Activated naive CD8-positive, alpha-beta T cell treated with anti-CD3 and anti-CD28 coated beads for 36 hours (primary cell): ENCODE measurements around the gene CITED2. TPM values are rescaled to one million over a fixed set of nuclear protein-coding genes. Genes with fewer than 3 reads are reported as not detected.
A peak's percentile ranks its signal among the peaks of the same experiment; 100 is the strongest.

Experiments used
- DNase-seq: peaks from one replicate; pipeline ENCODE4 v3.0.0; 2021
- H3K27ac Mint-ChIP-seq: one replicate; pipeline ENCODE4 v1.8.0; 2022; ENCODE audit warnings: mild to moderate bottlenecking, moderate library complexity, mixed read lengths
- H3K27me3 Mint-ChIP-seq: one replicate; pipeline ENCODE4 v1.8.0; 2022; ENCODE audit warnings: mild to moderate bottlenecking, mixed read lengths
- H3K36me3 Mint-ChIP-seq: one replicate; pipeline ENCODE4 v1.8.0; 2021; ENCODE audit warnings: mild to moderate bottlenecking, mixed read lengths
- H3K4me1 Mint-ChIP-seq: one replicate; pipeline ENCODE4 v1.8.0; 2021; ENCODE audit warnings: mixed read lengths
- H3K4me3 Mint-ChIP-seq: one replicate; pipeline ENCODE4 v1.8.0; 2022; ENCODE audit warnings: mild to moderate bottlenecking, moderate library complexity, mixed read lengths
- H3K9me3 Mint-ChIP-seq: one replicate; pipeline ENCODE4 v1.8.0; 2022; ENCODE audit warnings: mixed read lengths
- total RNA-seq, 2 experiments: library from RNA; stranded (reverse); gene quantifications; one replicate each; pipeline ENCODE4 v1.2.3, GENCODE V29; 2021

The CITED2 gene
- total RNA-seq, 2 experiments from 2014 or later: 28.4 to 28.5 TPM

DNA sequence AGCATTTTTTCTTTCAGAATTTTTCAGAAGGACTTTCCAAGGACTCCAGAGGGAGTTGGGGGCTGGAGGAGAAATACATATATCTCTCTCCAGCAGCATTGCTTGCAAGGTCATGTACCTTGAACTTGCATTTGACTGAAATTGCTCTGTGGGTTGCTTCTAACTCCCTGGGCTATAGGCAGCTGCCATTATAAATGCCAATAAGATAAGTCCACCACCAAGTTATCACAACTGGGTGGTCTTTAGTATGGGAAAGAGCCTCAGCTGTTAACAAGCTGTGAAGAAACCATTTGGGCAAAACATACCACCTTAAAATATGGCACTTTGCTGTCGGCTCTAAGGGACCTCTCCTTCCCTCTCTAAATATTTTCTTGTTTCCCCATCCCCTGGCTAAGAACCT, 20.9 kb upstream of the CITED2 start:
- DNase-seq: no peak
- peaks cover 3% of the 10 kb centered on the region for H3K27me3 Mint-ChIP-seq
- H3K4me1 Mint-ChIP-seq: no peaks in the 10 kb centered on the region
- no peaks in the 10 kb centered on the region for H3K36me3 Mint-ChIP-seq
- H3K9me3 Mint-ChIP-seq: no peaks in the 10 kb centered on the region
- no peak overlapping the region for H3K4me3 Mint-ChIP-seq
- H3K27ac Mint-ChIP-seq: no peak overlapping the region

DNA sequence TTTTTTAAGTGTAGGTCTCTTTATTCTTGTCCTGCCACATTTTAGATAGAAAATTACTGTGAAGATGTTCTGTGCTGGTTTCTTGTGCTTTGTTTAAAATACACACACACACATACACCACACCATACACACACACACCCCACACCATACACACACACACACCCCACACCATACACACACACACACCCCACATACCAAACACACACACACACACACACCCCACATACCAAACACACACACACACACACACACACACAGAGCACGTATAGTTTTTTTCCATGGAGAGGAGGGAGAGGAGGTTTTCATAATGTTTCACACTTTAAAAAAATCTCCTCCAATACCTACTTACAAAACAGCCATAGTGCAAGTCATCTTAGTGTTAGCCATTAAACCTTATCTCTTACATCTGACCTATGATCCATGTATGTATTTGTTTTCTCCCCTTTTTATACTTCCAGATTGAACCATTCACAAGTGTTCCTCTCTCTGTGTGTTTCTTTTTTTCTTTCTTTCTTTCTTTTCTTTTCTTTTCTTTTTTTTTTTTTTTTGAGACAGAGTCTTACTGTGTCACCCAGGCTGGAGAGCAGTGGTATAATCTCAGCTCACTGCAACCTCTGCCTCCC, 19.7 kb upstream of the CITED2 start:
- Mint-ChIP-seq H3K27ac (no peak overlapping the region), H3K4me1 (no peaks in the 10 kb centered on the region), H3K27me3 (no peaks in the 10 kb centered on the region), H3K36me3 (no peaks in the 10 kb centered on the region), H3K4me3 (no peak overlapping the region), H3K9me3 (no peaks in the 10 kb centered on the region)
- DNase-seq: no peak

DNA sequence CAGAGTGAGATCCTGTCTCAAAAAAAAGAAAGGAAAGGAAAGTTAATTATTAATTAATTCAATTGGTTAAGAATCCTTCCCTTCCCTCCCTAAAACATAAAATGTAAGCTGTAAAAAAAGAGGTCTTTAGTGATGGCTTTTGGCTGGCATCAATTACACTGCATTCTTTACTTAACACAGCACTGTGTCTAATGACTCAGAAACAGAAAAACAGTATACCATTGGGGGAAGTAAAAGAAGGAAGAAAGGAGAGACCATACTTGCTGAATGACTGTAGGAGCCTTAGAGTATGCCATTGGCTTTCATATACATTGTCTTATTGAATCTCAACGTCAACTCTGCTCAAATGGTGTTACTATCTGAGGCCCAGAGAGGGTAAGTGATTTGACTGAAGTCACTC, 18.3 kb upstream of the CITED2 start:
- H3K4me1 Mint-ChIP-seq: no peaks in the 10 kb centered on the region
- no peaks in the 10 kb centered on the region for H3K9me3 Mint-ChIP-seq

DNA sequence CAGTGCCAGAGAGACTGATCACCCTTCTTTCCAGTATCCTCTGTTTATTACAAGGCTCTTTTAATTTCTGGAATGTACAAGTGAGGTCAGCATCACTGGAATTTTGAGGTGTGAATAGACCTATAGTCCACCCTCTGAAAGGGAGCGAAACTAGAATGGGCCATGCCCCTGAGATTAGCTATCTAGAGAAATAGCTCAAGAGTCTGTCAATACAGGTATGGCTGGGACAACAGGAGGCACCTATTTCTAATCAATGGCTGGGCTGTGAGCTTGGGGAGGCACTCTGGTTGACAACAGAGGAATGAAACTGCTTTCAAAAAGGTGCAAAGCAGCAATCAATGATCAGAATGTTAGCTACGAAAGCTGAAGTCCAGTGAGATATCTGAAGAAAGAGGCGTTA, 17.3 kb upstream of the CITED2 start:
- no peak overlapping the region for H3K27ac Mint-ChIP-seq
- H3K4me1 Mint-ChIP-seq: no peaks in the 10 kb centered on the region
- DNase-seq: no peak
- H3K4me3 Mint-ChIP-seq: no peak overlapping the region
- no peaks in the 10 kb centered on the region for H3K27me3 Mint-ChIP-seq
- H3K36me3 Mint-ChIP-seq: no peaks in the 10 kb centered on the region
- H3K9me3 Mint-ChIP-seq: no peaks in the 10 kb centered on the region

More for the DNA sequence above, 18.3 kb upstream of the CITED2 start:
- DNase-seq: no peak
- no peaks in the 10 kb centered on the region for H3K27me3 Mint-ChIP-seq
- H3K27ac Mint-ChIP-seq: no peak overlapping the region
- H3K36me3 Mint-ChIP-seq: no peaks in the 10 kb centered on the region
- H3K4me3 Mint-ChIP-seq: no peak overlapping the region

DNA sequence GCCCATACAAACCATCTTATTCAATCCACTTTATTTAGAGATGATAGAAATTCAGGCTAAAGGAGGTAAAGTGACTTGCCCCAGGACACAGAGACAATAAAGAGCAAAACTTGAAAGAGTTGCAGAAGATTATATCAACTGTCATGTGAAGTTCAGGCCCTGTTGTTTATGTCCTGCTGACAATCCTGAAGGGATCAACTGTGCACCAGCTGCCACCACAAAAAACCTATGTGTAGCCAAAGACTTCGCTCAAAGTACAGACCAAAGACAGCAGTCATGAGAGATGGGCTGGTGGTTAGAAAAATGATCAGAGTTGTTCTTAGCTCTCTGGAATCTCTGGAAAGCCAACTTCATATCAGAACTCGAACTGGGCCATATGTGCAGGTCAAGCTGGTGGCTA, 16.0 kb upstream of the CITED2 start:
- Mint-ChIP-seq H3K4me3 (no peak overlapping the region), H3K4me1 (no peaks in the 10 kb centered on the region), H3K36me3 (no peaks in the 10 kb centered on the region), H3K27me3 (no peaks in the 10 kb centered on the region), H3K9me3 (no peaks in the 10 kb centered on the region), H3K27ac (no peak overlapping the region)
- no peak for DNase-seq

DNA sequence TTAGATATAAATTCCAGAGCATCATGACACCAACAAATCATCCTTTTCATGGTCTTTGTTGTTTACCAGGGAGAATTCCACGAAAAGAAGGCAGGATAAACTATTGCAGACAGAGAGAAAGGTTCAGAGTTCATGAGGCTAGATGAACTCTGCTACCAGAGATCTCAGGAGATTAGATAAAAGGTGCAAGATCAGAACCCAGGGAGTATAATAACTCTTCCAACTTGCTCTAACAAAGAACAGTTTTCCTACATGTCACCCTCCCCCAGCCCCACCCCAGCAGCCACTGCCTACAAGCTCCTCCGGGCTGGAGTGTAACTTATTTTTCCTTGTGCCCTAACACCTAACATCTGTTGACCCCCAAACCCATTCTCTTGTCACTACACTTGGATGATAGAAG, 13.9 kb upstream of the CITED2 start:
- no peaks in the 10 kb centered on the region for H3K36me3 Mint-ChIP-seq
- no peaks in the 10 kb centered on the region for H3K9me3 Mint-ChIP-seq
- no peak for DNase-seq
- no peaks in the 10 kb centered on the region for H3K27me3 Mint-ChIP-seq
- H3K27ac Mint-ChIP-seq: no peak overlapping the region
- H3K4me1 Mint-ChIP-seq: no peaks in the 10 kb centered on the region
- H3K4me3 Mint-ChIP-seq: no peak overlapping the region

GRCh38 chr6:139386404-139386803, 12.0 kb upstream of the CITED2 start:
- no peak overlapping the region for H3K27ac Mint-ChIP-seq
- H3K4me1 Mint-ChIP-seq: no peaks in the 10 kb centered on the region
- no peak for DNase-seq
- no peaks in the 10 kb centered on the region for H3K36me3 Mint-ChIP-seq
- no peaks in the 10 kb centered on the region for H3K9me3 Mint-ChIP-seq
- H3K4me3 Mint-ChIP-seq: no peak overlapping the region
- H3K27me3 Mint-ChIP-seq: no peaks in the 10 kb centered on the region

GRCh38 chr6:139381216-139381865, 6.9 kb upstream of the CITED2 start:
- H3K9me3 Mint-ChIP-seq: no peaks in the 10 kb centered on the region
- no peak for DNase-seq
- no peaks in the 10 kb centered on the region for H3K27me3 Mint-ChIP-seq
- H3K4me3 Mint-ChIP-seq: no peak overlapping the region
- peaks cover 10% of the 10 kb centered on the region for H3K4me1 Mint-ChIP-seq
- no peaks in the 10 kb centered on the region for H3K36me3 Mint-ChIP-seq
- H3K27ac Mint-ChIP-seq: no peak overlapping the region

- no peak for DNase-seq
- Mint-ChIP-seq H3K27ac (no peak overlapping the region), H3K27me3 (no peaks in the 10 kb centered on the region), H3K4me1 (peaks cover 17% of the 10 kb centered on the region), H3K36me3 (no peaks in the 10 kb centered on the region), H3K4me3 (no peak overlapping the region), H3K9me3 (no peaks in the 10 kb centered on the region)
These were observed 6.2 kb upstream of the CITED2 start for GRCh38 chr6:139380611-139381010.

GRCh38 chr6:139380168-139380567, 5.7 kb upstream of the CITED2 start:
- Mint-ChIP-seq H3K27ac (no peak overlapping the region), H3K36me3 (no peaks in the 10 kb centered on the region), H3K4me3 (no peak overlapping the region), H3K9me3 (no peaks in the 10 kb centered on the region), H3K4me1 (peaks cover 20% of the 10 kb centered on the region), H3K27me3 (no peaks in the 10 kb centered on the region)
- DNase-seq: no peak

DNA sequence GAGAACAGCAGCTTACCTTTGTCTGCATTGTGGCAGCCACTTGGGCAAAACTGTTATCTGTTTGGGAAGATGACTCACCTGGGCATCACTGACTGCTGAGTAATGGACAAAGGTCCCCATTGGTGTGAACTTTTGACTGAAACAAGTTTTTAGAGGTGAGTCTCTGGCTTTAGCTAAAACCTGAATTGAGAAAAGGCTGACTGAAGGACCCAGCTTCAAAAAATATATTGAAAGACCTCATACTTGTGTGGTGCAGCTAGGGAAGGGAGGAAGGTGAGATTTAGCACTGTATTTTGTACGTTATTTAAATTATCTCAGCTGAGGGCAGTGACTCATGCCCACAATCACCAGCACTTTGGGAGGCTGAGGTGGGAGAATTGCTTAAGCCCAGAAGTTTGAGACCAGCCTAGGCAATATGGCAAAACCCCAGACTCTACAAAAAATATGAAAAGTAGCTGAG, 4.5 kb upstream of the CITED2 start:
- no peaks in the 10 kb centered on the region for H3K9me3 Mint-ChIP-seq
- H3K27me3 Mint-ChIP-seq: no peaks in the 10 kb centered on the region
- H3K27ac Mint-ChIP-seq: no peak overlapping the region
- DNase-seq: no peak
- peaks cover 2% of the 10 kb centered on the region for H3K36me3 Mint-ChIP-seq
- H3K4me3 Mint-ChIP-seq: no peak overlapping the region
- peaks cover 20% of the 10 kb centered on the region for H3K4me1 Mint-ChIP-seq

- no peaks in the 10 kb centered on the region for H3K27me3 Mint-ChIP-seq
- H3K27ac Mint-ChIP-seq: no peak overlapping the region
- no peak overlapping the region for H3K4me3 Mint-ChIP-seq
- no peaks in the 10 kb centered on the region for H3K9me3 Mint-ChIP-seq
- H3K4me1 Mint-ChIP-seq: peaks cover 20% of the 10 kb centered on the region
- H3K36me3 Mint-ChIP-seq: peaks cover 4% of the 10 kb centered on the region
- DNase-seq: no peak
These were observed 3.8 kb upstream of the CITED2 start for GRCh38 chr6:139378226-139378625.

- no peaks in the 10 kb centered on the region for H3K27me3 Mint-ChIP-seq
- H3K36me3 Mint-ChIP-seq: peaks cover 11% of the 10 kb centered on the region
- H3K4me3 Mint-ChIP-seq: peak overlapping the region; percentile 89
- no peak overlapping the region for H3K27ac Mint-ChIP-seq
- peaks cover 23% of the 10 kb centered on the region for H3K4me1 Mint-ChIP-seq
- H3K9me3 Mint-ChIP-seq: no peaks in the 10 kb centered on the region
- DNase-seq: no peak
These were observed 2.3 kb upstream of the CITED2 start for GRCh38 chr6:139376604-139377218.

DNA sequence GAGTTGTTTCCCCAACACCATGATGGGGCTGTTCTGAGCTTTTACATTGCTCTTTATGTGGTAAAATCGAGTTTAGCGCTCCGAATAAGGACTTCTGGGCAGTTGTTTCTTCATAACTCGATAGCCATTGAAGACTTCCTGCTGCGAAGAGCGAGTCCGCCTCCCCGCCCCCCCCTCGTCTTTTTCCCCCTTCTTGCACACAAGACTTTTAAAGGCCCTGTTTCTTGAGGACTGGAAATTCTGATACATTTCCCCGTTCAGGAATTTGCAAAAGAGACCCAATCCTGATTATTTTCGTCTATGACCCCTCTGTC, 1.5 kb upstream of the CITED2 start:
- Mint-ChIP-seq H3K36me3 (peaks cover 11% of the 10 kb centered on the region), H3K27ac (peak overlapping the region; percentile 99), H3K27me3 (no peaks in the 10 kb centered on the region), H3K4me1 (peaks cover 31% of the 10 kb centered on the region), H3K9me3 (no peaks in the 10 kb centered on the region), H3K4me3 (peak overlapping the region; percentile 89)
- DNase-seq: no peak

DNA sequence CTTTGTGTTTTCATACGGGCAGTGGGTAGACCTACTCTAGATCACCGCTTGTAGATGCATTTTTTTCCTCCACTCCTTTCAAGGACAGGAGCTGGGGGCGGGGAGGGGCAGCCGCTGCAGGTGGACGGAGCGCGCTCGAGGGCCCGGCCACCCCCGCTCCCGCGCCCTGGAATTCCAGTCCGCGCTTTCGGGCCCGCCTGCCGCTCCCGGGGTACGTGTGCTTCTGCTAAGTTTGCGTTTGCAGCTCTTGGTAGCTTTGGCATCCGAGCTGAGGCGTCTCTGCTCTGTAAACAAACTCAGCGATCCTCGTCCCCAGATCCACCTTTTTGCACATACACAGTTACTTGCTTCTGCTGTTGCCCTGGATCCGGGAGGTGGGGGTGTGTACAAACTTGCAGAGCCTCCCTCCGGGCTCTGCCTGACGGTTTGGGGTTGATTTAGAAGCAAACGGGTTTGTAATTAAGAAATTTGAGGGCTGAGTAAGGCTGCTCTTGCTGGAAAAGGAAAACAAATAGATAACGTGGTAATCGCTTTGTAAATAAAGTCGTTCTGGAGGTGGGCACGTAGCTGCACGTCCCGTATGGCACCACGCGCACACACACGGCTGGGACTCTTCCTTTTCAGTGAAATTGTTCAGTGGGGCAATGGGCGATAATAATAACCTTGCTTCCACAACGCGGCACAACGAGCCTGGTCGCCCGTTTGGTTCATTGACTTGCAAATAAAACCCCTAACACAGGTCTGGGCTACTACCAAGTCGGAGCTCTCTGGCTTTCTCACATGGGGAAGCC, 973 bp upstream of the CITED2 start:
- Mint-ChIP-seq H3K9me3 (no peaks in the 10 kb centered on the region), H3K27me3 (no peaks in the 10 kb centered on the region), H3K27ac (peak overlapping the region; percentile 99), H3K4me3 (peak overlapping the region; percentile 89), H3K36me3 (peaks cover 11% of the 10 kb centered on the region), H3K4me1 (peaks cover 36% of the 10 kb centered on the region)
- DNase-seq: peak; percentile 86
